ENCODE data around the gene OCRL. TPM values are rescaled to one million over a fixed set of nuclear protein-coding genes. Genes with fewer than 3 reads are reported as not detected.

OCRL gene
- total and polyA plus RNA-seq, 2 of the 4 experiments (the other 2 are of a cell fraction) = 19.4 to 20.6 TPM

DNA sequence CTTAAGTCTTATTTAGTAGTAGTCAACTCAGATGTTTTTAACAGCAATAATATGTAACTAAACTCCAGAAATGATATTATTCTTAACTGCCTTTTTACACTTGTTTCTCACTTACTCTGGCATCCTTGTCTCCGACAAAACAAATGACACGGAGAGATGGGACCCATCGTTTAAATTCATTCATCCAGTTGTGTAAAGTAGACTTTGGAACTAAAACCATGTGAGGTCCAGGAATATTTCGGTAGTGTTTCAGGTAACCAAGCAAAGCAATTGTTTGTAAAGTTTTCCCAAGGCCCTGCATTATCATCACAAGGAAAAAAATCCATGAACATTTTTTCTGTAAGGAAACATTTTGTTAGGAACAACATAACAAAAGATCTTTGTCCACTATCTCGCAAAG lies 28.4 kb upstream of the OCRL start:
- dilution Hi-C loops (cut with HindIII; ENCODE audit: low sequenced_read_pairs, unreplicated experiment) = no loop called here
- Histone ChIP-seq H3K4ac (ENCODE audit: low read depth, low read length) (no peak overlapping the region), H3K56ac (ENCODE audit: extremely low read depth, insufficient read depth, low read length) (no peak overlapping the region), H3K79me1 (ENCODE audit: low read depth in 1 of 2, low read length in 2 of 2) (peaks cover 0 to 5% of the 10 kb centered on the region in 2 experiments; a peak in 1 of 4 replicates), H4K8ac (ENCODE audit: low read depth in 2 of 2, low read length in 2 of 2) (no peak overlapping the region), H4K20me1 (ENCODE audit: insufficient read depth, low read length) (no peaks in the 10 kb centered on the region), H3K4me2 (ENCODE audit: low read depth, low read length) (no peak overlapping the region), H3K18ac (ENCODE audit: low read depth, low read length) (no peak overlapping the region), H3K23ac (ENCODE audit: low read depth, low read length) (no peak overlapping the region), H2AK9ac (replicated peaks; ENCODE audit: low read depth, low read length, poor library complexity) (no peak overlapping the region), H2BK15ac (ENCODE audit: low read depth, low read length) (no peak overlapping the region), H3K36me3 (ENCODE audit: control insufficient read depth, insufficient read depth, low read length) (peaks cover 20% of the 10 kb centered on the region), H3K27ac (ENCODE audit: insufficient read depth, low read length) (no peak overlapping the region), H3K14ac (replicated peaks; ENCODE audit: low read depth, low read length) (no peak overlapping the region), H2BK120ac (ENCODE audit: low read depth, low read length) (no peak overlapping the region), H2BK5ac (ENCODE audit: low read depth, low read length, poor library complexity, severe bottlenecking) (no peak overlapping the region), H2AK5ac (ENCODE audit: low read depth, low read length) (no peak overlapping the region), H3K27me3 (ENCODE audit: control insufficient read depth, insufficient read depth, low read length) (no peaks in the 10 kb centered on the region), H3K9ac (ENCODE audit: low read depth, low read length) (no peak overlapping the region), H2AFZ (replicated peaks; ENCODE audit: low read length, poor library complexity) (no peak overlapping the region), H3K4me3 (ENCODE audit: insufficient read depth, low read depth, low read length) (no peak overlapping the region), H4K91ac (ENCODE audit: insufficient read depth, low read depth, low read length) (no peak overlapping the region), H4K5ac (ENCODE audit: low read depth, low read length) (no peak overlapping the region), H2BK20ac (ENCODE audit: low read depth, low read length) (no peak overlapping the region), H3K4me1 (ENCODE audit: control insufficient read depth, insufficient read depth, low read length) (no peaks in the 10 kb centered on the region), H3K9me1 (ENCODE audit: insufficient read depth, low read length) (no peaks in the 10 kb centered on the region), H3K9me3 (ENCODE audit: control insufficient read depth, insufficient read depth, low read length) (no peaks in the 10 kb centered on the region)
- in situ Hi-C loops (cut with MboI; ENCODE audit: low sequenced_read_pairs) = no loop called here
- TF ChIP-seq, protein P1, sequence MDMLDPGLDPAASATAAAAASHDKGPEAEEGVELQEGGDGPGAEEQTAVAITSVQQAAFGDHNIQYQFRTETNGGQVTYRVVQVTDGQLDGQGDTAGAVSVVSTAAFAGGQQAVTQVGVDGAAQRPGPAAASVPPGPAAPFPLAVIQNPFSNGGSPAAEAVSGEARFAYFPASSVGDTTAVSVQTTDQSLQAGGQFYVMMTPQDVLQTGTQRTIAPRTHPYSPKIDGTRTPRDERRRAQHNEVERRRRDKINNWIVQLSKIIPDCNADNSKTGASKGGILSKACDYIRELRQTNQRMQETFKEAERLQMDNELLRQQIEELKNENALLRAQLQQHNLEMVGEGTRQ (IDR thresholded peaks at IDR 0.05; ENCODE audit: low read depth, low read length) = no peak
- no peak for TF ChIP-seq CEBPB (IDR thresholded peaks at IDR 0.05; ENCODE audit: low read depth, low read length)
- TF ChIP-seq RFX5 (IDR thresholded peaks at IDR 0.05; ENCODE audit: low read depth, low read length) = no peak
- no peak for TF ChIP-seq MAZ (IDR thresholded peaks at IDR 0.05; ENCODE audit: borderline replicate concordance, low read depth, low read length)
- no peak for TF ChIP-seq RAD21 (IDR thresholded peaks at IDR 0.05; ENCODE audit: low read length)
- ChIA-PET CTCF (no interaction called here), POLR2A (ENCODE audit: unreplicated experiment) (no interaction called here)
- no TSS peak for BruUV-seq (replicated peaks)
- DNase-seq = no peak
- no peak for ATAC-seq (ENCODE audit: low read depth)
- WGBS, 2 experiments (ENCODE audit: extremely low coverage in 2 of 2, insufficient read length in 1 of 2) = no CpG with 5 or more reads among the region's 5 CpGs
- intact Hi-C loops (cut with micrococcal nuclease) = no loop called here

All from IMR-90 (cell line).